Mesodermal cell (in vitro differentiated cells): ENCODE results near the gene RUFY4.
"Not testable (repeated sequence)": the region's sequence is repeated elsewhere in the genome, so short reads cannot be mapped to it uniquely, and the experiment has no call there.

Experiments
- H3K27ac ChIP-seq: 2 replicates; pipeline ENCODE4 v1.7.0; 2013; ENCODE audit warnings: mild to moderate bottlenecking, low read depth, low read length, moderate library complexity; ENCODE audit not compliant: severe bottlenecking
- H3K36me3 ChIP-seq: 2 replicates; pipeline ENCODE4 v1.7.1; 2013; ENCODE audit warnings: mild to moderate bottlenecking, low read length, moderate library complexity; ENCODE audit not compliant: control insufficient read depth, insufficient read depth
- H3K4me1 ChIP-seq: one replicate; pipeline ENCODE4 v1.7.1; 2013; ENCODE audit warnings: mild to moderate bottlenecking, low read length; ENCODE audit not compliant: insufficient read depth, control insufficient read depth, poor library complexity, severe bottlenecking
- H3K4me3 ChIP-seq: 2 replicates; pipeline ENCODE4 v1.7.0; 2013; ENCODE audit warnings: low read length, control low read depth, mild to moderate bottlenecking; ENCODE audit not compliant: insufficient read depth, poor library complexity, severe bottlenecking; ENCODE audit errors: extremely low read depth
- H3K9me3 ChIP-seq: 2 replicates; pipeline ENCODE4 v1.7.1; 2013; ENCODE audit warnings: mild to moderate bottlenecking, low read length, moderate library complexity; ENCODE audit not compliant: control insufficient read depth
- WGBS, 2 experiments: methylation state at CpG; one replicate each; pipeline ENCODE4 v1.1.5; 2013; ENCODE audit warnings: missing lambda C conversion rate in 2 of 2; ENCODE audit not compliant: insufficient coverage in 2 of 2; 5-methylcytosine and 5-hydroxymethylcytosine counted together

Gene RUFY4

GRCh38 chr2:218093879-218094278 lies 24.8 kb downstream of the RUFY4 start:
- no peak overlapping the region for H3K4me3 ChIP-seq
- H3K9me3 ChIP-seq = no peaks in the 10 kb centered on the region
- H3K4me1 ChIP-seq = no peaks in the 10 kb centered on the region
- no peaks in the 10 kb centered on the region for H3K36me3 ChIP-seq
- 83 to 90% methylated on average over 2 of the region's 3 CpGs for WGBS, 2 experiments
- H3K27ac ChIP-seq = no peak overlapping the region

- 81 to 88% methylated on average over 7 of the region's 8 CpGs for WGBS, 2 experiments
- no peaks in the 10 kb centered on the region for H3K9me3 ChIP-seq
- no peak overlapping the region for H3K27ac ChIP-seq
- no peaks in the 10 kb centered on the region for H3K4me1 ChIP-seq
- no peak overlapping the region for H3K4me3 ChIP-seq
- no peaks in the 10 kb centered on the region for H3K36me3 ChIP-seq
These were observed 26.8 kb downstream of the RUFY4 start for GRCh38 chr2:218095853-218096252.

- no peaks in the 10 kb centered on the region for H3K36me3 ChIP-seq
- H3K4me3 ChIP-seq = no peak overlapping the region
- WGBS, 2 experiments = 95% methylated on average over 2 of the region's 3 CpGs; no CpG with 5 or more reads in 1 of the 2 experiments
- H3K27ac ChIP-seq = no peak overlapping the region
- no peaks in the 10 kb centered on the region for H3K9me3 ChIP-seq
- H3K4me1 ChIP-seq = no peaks in the 10 kb centered on the region
These were observed 28.9 kb downstream of the RUFY4 start for GRCh38 chr2:218097975-218098374.

GRCh38 chr2:218108834-218109233 lies 39.8 kb downstream of the RUFY4 start:
- WGBS, 2 experiments = 88 to 95% methylated on average over 6 to 7 of the region's 7 CpGs
- not testable (repeated sequence) for H3K27ac ChIP-seq, H3K4me3 ChIP-seq, H3K9me3 ChIP-seq, H3K36me3 ChIP-seq, H3K4me1 ChIP-seq

GRCh38 chr2:218121789-218122188 lies 52.7 kb downstream of the RUFY4 start:
- H3K4me3 ChIP-seq, H3K9me3 ChIP-seq: not testable (repeated sequence)
- 87 to 96% methylated on average over 3 of the region's 4 CpGs for WGBS, 2 experiments

GRCh38 chr2:218122286-218122685 lies 53.2 kb downstream of the RUFY4 start:
- H3K9me3 ChIP-seq, H3K4me1 ChIP-seq, H3K4me3 ChIP-seq: not testable (repeated sequence)

More at GRCh38 chr2:218121789-218122188, 52.7 kb downstream of the RUFY4 start:
- H3K36me3 ChIP-seq, H3K27ac ChIP-seq, H3K4me1 ChIP-seq: not testable (repeated sequence)

GRCh38 chr2:218123986-218124385 lies 54.9 kb downstream of the RUFY4 start:
- WGBS, 2 experiments = 90% methylated on average over 1 of the region's 4 CpGs; no CpG with 5 or more reads in 1 of the 2 experiments
- H3K9me3 ChIP-seq = peaks cover 5% of the 10 kb centered on the region

More at GRCh38 chr2:218122286-218122685, 53.2 kb downstream of the RUFY4 start:
- H3K36me3 ChIP-seq, H3K27ac ChIP-seq: not testable (repeated sequence)

GRCh38 chr2:218125095-218125494 lies 56.0 kb downstream of the RUFY4 start:
- Histone ChIP-seq H3K36me3 (no peaks in the 10 kb centered on the region), H3K4me1 (no peaks in the 10 kb centered on the region), H3K9me3 (peaks cover 5% of the 10 kb centered on the region), H3K27ac (no peak overlapping the region), H3K4me3 (no peak overlapping the region)
- 95 to 96% methylated on average over 4 of the region's 4 CpGs for WGBS, 2 experiments

More at GRCh38 chr2:218123986-218124385, 54.9 kb downstream of the RUFY4 start:
- Histone ChIP-seq H3K4me1 (no peaks in the 10 kb centered on the region), H3K36me3 (no peaks in the 10 kb centered on the region), H3K27ac (no peak overlapping the region), H3K4me3 (no peak overlapping the region)

GRCh38 chr2:218125626-218126080 lies 56.6 kb downstream of the RUFY4 start, which contains the start of gene CXCR2:
Gene CXCR2, plus strand, starts transcription at chr2:218126028. Its CDS starts 8,774 bp downstream, at chr2:218134802.
- no peaks in the 10 kb centered on the region for H3K4me1 ChIP-seq
- no peaks in the 10 kb centered on the region for H3K36me3 ChIP-seq
- WGBS, 2 experiments = 80 to 84% methylated on average over 5 to 8 of the region's 8 CpGs
- no peak within 1 kb of the TSS for H3K4me3 ChIP-seq
- no peak within 1 kb of the TSS for H3K27ac ChIP-seq
- peaks cover 5% of the 10 kb centered on the region for H3K9me3 ChIP-seq

- no peak overlapping the region for H3K4me3 ChIP-seq
- no peaks in the 10 kb centered on the region for H3K4me1 ChIP-seq
- WGBS, 2 experiments = no CpG with 5 or more reads among the region's 3 CpGs
- no peak overlapping the region for H3K27ac ChIP-seq
- H3K9me3 ChIP-seq = no peaks in the 10 kb centered on the region
- H3K36me3 ChIP-seq = no peaks in the 10 kb centered on the region
These were observed 58.9 kb downstream of the RUFY4 start for GRCh38 chr2:218127929-218128455.

GRCh38 chr2:218128781-218129457 lies 59.9 kb downstream of the RUFY4 start:
- H3K4me3 ChIP-seq = no peak overlapping the region
- no peak overlapping the region for H3K27ac ChIP-seq
- H3K9me3 ChIP-seq = no peaks in the 10 kb centered on the region
- 77 to 99% methylated on average over 5 to 6 of the region's 6 CpGs for WGBS, 2 experiments
- H3K36me3 ChIP-seq = no peaks in the 10 kb centered on the region
- H3K4me1 ChIP-seq = no peaks in the 10 kb centered on the region
